ENCODE results near the gene GIPC2. TPM values are rescaled to one million over a fixed set of nuclear protein-coding genes. Genes with fewer than 3 reads are reported as not detected.

Gene GIPC2
- total RNA-seq, 1 experiment from 2014 or later, result 0.07 TPM

GRCh38 chr1:78043436-78043835, 2.3 kb upstream of the GIPC2 start:
- CTCF ChIA-PET, result no interaction called here
- POLR2A ChIA-PET, result no interaction called here

More at GRCh38 chr1:78043436-78043835, 2.3 kb upstream of the GIPC2 start:
- Histone ChIP-seq H3K27me3 (ENCODE audit: insufficient read depth, low read length) (no peaks in the 10 kb centered on the region), H3K27ac (ENCODE audit: low read depth, low read length) (no peak overlapping the region), H3K9ac (ENCODE audit: low read length) (no peak overlapping the region), H2AFZ (ENCODE audit: low read depth, low read length, poor library complexity, severe bottlenecking) (no peak overlapping the region), H3K36me3 (ENCODE audit: control insufficient read depth in 1 of 2, insufficient read depth in 2 of 2, low read length in 2 of 2) (no peaks in the 10 kb centered on the region), H3K9me3 (ENCODE audit: control insufficient read depth in 1 of 2, insufficient read depth in 1 of 2, low read depth in 1 of 2, low read length in 2 of 2) (no peaks in the 10 kb centered on the region), H3K4me3 (replicated peaks in 1 of 2; ENCODE audit: low read depth in 1 of 2, low read length in 2 of 2) (no peak overlapping the region), H3K9me2 (ENCODE audit: insufficient read depth) (no peaks in the 10 kb centered on the region), H3K4me2 (ENCODE audit: low read length) (no peak overlapping the region), H3K79me2 (ENCODE audit: insufficient read depth, low read length) (no peaks in the 10 kb centered on the region), H3K4me1 (ENCODE audit: control insufficient read depth in 1 of 2, insufficient read depth in 2 of 2, low read length in 2 of 2) (no peaks in the 10 kb centered on the region), H4K20me1 (ENCODE audit: insufficient read depth) (no peaks in the 10 kb centered on the region)
- RAD21 ChIA-PET (ENCODE audit: low non-redundant PET in 1 of 2, low total read pairs in 2 of 2, uncharacterized antibody in 2 of 2, unreplicated experiment in 2 of 2), result no interaction called here
- no peak for ATAC-seq
- BruUV-seq (replicated peaks), result no TSS peak
- no peak for DNase-seq (ENCODE audit: low read depth, low spot score)
- intact Hi-C loops (cut with micrococcal nuclease), result no loop called here
- TF ChIP-seq, protein P1, sequence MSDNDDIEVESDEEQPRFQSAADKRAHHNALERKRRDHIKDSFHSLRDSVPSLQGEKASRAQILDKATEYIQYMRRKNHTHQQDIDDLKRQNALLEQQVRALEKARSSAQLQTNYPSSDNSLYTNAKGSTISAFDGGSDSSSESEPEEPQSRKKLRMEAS (IDR thresholded peaks at IDR 0.05), result no peak
- TF ChIP-seq CEBPB (IDR thresholded peaks at IDR 0.05; ENCODE audit: low read depth) (no peak), SP1 (IDR thresholded peaks at IDR 0.05; ENCODE audit: low read depth) (no peak), POLR2A (IDR thresholded peaks at IDR 0.05; ENCODE audit: borderline replicate concordance, extremely low read depth, insufficient read depth, insufficient read length) (no peak), RAD21 (IDR thresholded peaks at IDR 0.05; ENCODE audit: low read depth) (no peak), JUND (IDR thresholded peaks at IDR 0.05) (no peak), EGR1 (IDR thresholded peaks at IDR 0.05; ENCODE audit: low read depth) (no peak), SRF (IDR thresholded peaks at IDR 0.05; ENCODE audit: low read depth) (no peak), FOSL1 (IDR thresholded peaks at IDR 0.05; ENCODE audit: low read depth) (no peak), ZFX (IDR thresholded peaks at IDR 0.05) (no peak), ZNF274 (IDR thresholded peaks at IDR 0.05; ENCODE audit: low read depth, low read length) (no peak), SIN3A (IDR thresholded peaks at IDR 0.05; ENCODE audit: low read depth) (no peak), ELF1 (IDR thresholded peaks at IDR 0.05; ENCODE audit: borderline replicate concordance, low read depth) (no peak)
- TF ChIP-seq, protein P2, sequence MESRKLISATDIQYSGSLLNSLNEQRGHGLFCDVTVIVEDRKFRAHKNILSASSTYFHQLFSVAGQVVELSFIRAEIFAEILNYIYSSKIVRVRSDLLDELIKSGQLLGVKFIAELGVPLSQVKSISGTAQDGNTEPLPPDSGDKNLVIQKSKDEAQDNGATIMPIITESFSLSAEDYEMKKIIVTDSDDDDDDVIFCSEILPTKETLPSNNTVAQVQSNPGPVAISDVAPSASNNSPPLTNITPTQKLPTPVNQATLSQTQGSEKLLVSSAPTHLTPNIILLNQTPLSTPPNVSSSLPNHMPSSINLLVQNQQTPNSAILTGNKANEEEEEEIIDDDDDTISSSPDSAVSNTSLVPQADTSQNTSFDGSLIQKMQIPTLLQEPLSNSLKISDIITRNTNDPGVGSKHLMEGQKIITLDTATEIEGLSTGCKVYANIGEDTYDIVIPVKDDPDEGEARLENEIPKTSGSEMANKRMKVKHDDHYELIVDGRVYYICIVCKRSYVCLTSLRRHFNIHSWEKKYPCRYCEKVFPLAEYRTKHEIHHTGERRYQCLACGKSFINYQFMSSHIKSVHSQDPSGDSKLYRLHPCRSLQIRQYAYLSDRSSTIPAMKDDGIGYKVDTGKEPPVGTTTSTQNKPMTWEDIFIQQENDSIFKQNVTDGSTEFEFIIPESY (IDR thresholded peaks at IDR 0.05; ENCODE audit: extremely low read depth, insufficient replicate concordance, low read length), result no peak

Data from HCT116 (cell line).